GM12865 (cell line): Measurements from ENCODE around the gene TBC1D32.
"Not testable (repeated sequence)": the region's sequence is repeated elsewhere in the genome, so short reads cannot be mapped to it uniquely, and the experiment has no call there.

ENCODE experiments used
- DNase-seq: peaks from one replicate; pipeline ENCODE4 v3.0.0; 2010; ENCODE audit warnings: low read depth
- H3K4me3 ChIP-seq: 2 replicates; pipeline ENCODE4 v1.5.1; 2011; ENCODE audit warnings: mild to moderate bottlenecking, low read depth, low read length, control low read depth
- TF ChIP-seq, protein P1 (sequence below): IDR thresholded peaks from 2 replicates; pipeline ENCODE4 v1.5.1; 2011; ENCODE audit warnings: low read length, control low read depth, low read depth, inconsistent platforms; ENCODE audit not compliant: insufficient read depth; ENCODE audit errors: missing control alignments

TBC1D32 gene

DNA sequence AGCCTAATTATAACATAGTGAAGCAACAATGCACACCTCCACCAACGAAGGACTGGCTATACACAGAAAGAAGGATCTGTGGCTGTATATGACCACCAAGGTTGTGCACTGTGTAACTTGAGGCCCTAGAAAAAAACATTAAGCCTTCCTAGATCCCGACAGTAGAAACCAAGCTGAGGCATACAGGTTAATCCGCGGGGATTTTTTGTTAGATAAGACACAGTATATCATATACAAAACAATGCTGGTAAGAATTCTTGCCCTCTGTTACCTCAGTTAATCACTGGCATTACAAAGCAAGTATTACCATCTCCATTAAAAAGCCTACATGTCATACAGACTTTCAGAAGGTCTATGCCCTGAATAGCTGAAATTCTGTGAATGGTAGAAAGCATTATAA, 228.8 kb downstream of the TBC1D32 start:
- no peak overlapping the region for H3K4me3 ChIP-seq
- TF ChIP-seq, protein P1, sequence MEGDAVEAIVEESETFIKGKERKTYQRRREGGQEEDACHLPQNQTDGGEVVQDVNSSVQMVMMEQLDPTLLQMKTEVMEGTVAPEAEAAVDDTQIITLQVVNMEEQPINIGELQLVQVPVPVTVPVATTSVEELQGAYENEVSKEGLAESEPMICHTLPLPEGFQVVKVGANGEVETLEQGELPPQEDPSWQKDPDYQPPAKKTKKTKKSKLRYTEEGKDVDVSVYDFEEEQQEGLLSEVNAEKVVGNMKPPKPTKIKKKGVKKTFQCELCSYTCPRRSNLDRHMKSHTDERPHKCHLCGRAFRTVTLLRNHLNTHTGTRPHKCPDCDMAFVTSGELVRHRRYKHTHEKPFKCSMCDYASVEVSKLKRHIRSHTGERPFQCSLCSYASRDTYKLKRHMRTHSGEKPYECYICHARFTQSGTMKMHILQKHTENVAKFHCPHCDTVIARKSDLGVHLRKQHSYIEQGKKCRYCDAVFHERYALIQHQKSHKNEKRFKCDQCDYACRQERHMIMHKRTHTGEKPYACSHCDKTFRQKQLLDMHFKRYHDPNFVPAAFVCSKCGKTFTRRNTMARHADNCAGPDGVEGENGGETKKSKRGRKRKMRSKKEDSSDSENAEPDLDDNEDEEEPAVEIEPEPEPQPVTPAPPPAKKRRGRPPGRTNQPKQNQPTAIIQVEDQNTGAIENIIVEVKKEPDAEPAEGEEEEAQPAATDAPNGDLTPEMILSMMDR: no peak
- DNase-seq: no peak

DNA sequence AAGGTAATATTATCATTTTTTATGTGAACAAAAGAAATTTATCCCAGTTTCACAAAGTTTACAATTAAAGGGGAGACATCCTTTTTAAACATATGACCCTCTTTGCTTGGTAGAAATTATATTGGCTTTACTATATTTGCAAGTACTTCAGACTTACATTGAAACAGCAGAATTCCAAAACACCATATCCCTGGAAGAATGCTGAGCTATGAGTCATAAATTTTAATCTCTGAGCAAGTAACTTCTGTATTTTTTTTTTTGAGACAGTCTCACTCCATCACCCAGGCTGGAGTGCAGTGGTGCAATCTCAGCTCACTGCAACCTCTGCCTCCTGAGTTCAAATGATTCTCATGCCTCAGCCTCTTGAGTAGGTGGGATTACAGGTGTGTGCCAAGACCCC, 240.4 kb downstream of the TBC1D32 start:
- TF ChIP-seq, protein P1: no peak
- no peak overlapping the region for H3K4me3 ChIP-seq
- no peak for DNase-seq

DNA sequence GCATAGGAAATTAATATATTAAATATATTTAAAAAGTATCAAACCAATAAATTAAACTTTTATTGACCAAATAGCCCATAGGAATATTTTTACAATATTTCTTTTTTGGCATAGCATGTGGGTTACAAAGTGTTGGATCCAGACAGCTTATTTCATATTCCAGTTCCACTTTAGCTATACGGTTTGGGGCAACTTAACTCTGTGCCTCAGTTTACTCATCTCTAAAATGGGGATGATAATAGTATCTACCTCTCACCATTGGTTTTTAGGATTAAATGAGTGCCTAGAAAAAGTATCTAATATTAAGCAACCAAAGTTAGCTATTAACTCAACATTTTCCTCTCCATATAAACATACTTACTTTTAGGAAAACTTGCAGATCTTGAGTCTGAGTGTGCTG, 243.8 kb downstream of the TBC1D32 start:
- H3K4me3 ChIP-seq: no peak overlapping the region
- TF ChIP-seq, protein P1: no peak
- no peak for DNase-seq

DNA sequence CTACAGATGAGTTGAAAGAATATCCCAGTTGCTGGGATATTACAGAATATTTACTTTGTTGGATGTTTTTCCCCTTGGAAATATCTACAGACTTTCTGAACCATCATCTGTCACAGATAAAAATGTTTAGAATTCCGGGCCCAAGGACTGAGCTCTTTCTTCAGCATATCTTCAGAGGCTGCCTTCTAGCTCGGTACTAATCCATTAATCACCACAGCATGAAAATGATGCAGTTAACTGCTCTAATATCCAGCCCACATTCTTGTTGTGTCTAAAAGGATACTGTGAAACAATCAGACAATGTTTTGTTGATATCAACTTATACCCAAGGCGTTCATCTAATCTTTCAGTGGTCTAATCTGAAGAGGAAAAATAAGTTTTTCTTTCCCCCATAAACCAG, 247.4 kb downstream of the TBC1D32 start:
- no peak for DNase-seq
- TF ChIP-seq, protein P1: no peak
- H3K4me3 ChIP-seq: no peak overlapping the region

DNA sequence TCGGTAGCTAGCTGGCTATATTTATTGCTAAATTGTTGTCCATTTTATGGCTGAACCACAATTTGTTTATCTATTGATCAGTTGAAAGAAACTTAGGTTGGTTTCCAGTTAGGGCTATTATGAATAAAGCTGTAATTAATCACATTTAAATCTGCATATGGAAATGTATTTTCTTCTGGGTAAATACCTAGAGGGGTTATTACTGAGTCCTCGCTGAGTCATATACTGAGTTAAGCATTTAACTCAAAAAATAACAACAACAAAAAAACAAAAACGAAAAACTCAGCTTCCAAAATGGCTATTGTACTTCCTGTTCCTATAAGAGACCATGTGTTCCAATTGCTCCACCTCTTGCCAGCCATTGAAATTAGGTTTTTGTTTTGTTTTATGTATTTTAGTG, 258.2 kb downstream of the TBC1D32 start:
- DNase-seq: no peak
- TF ChIP-seq, protein P1: no peak
- no peak overlapping the region for H3K4me3 ChIP-seq

DNA sequence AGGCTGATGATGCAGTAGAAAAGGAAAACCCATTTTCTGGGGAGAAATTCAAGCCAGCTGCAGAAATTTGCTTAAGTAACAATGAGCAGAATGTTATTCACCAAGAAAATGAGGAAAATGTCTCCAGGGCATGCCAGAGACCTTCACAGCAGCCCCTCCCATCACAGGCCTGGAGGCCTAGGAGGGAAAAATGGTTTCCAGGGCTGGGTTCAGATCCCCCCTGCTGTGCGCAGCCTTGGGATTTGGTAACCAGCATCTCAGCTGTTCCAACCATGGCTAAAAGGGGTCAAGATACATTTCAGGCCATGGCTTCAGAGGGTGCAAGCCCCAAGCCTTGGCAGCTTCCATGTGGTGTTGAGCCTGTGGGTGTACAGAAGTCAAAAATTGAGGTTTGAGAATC, 265.5 kb downstream of the TBC1D32 start:
- H3K4me3 ChIP-seq, DNase-seq: not testable (repeated sequence)

DNA sequence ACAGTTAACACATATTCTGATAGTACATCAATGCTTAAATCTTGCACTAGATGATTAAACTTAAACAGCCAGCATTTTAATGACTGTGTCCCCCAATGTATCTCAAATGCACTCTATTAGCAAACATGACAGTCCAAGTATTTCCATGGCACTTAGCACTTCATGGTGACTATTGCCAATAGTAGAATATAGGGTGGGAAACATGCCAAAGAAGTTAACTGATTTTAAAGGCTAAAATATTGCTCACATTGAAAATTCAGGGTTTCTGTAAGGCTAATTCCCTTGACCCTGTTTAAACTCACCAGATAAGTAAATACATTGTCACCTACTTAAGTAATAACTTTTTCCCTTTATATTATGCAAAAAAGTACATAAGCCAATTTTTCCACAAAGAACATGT, 266.9 kb downstream of the TBC1D32 start:
- TF ChIP-seq, protein P1: no peak
- DNase-seq: no peak
- no peak overlapping the region for H3K4me3 ChIP-seq
